Breast epithelium (tissue), 4 donors: ENCODE measurements around the gene KREMEN2. TPM values are rescaled to one million over a fixed set of nuclear protein-coding genes. Genes with fewer than 3 reads are reported as not detected.

Source experiments
- DNase-seq, 2 donors: peaks; one replicate each; pipeline ENCODE4 v3.0.0-alpha.2; 2019; ENCODE audit warnings: low spot score in 2 of 2
- H3K27ac ChIP-seq, 2 donors: fragments of 200-600 bp; sonication (generic) in 1 of 2; one replicate each; pipeline ENCODE4 v1.5.1; 2016 to 2019; ENCODE audit warnings: mild to moderate bottlenecking in 1 of 2
- H3K27me3 ChIP-seq, 2 donors: fragments of 200-600 bp; sonication (generic) in 1 of 2; one replicate each; pipeline versions ENCODE4 v1.5.1 to v1.6.0; 2017 to 2019; ENCODE audit warnings: control low read depth in 1 of 2, mild to moderate bottlenecking in 1 of 2
- H3K36me3 ChIP-seq: fragments of 200-600 bp; one replicate; pipeline ENCODE4 v1.5.1; 2019
- H3K4me1 ChIP-seq, 2 donors: fragments of 200-600 bp; sonication (generic); one replicate each; pipeline ENCODE4 v1.5.1; 2016 to 2019; ENCODE audit warnings: control low read depth in 1 of 2
- H3K4me3 ChIP-seq, 3 donors: fragments of 200-600 bp; sonication (generic); 1 replicate in 2 of 3; 2 replicates in 1 of 3; pipeline ENCODE4 v1.5.1; 2016 to 2019; ENCODE audit warnings: mild to moderate bottlenecking in 3 of 3, moderate library complexity in 2 of 3
- H3K9me3 ChIP-seq, 2 donors: fragments of 200-600 bp; sonication (generic) in 1 of 2; one replicate each; pipeline ENCODE4 v1.5.1; 2016 to 2019; ENCODE audit warnings: control low read depth in 1 of 2
- CTCF ChIP-seq, 3 donors: fragments of 450-650 bp; IDR thresholded peaks; one replicate each; pipeline ENCODE4 v1.5.1; 2016 to 2017; ENCODE audit warnings: antibody characterized with exemption in 3 of 3, mild to moderate bottlenecking in 3 of 3, moderate library complexity in 3 of 3
- POLR2A ChIP-seq: fragments of 450-650 bp; IDR thresholded peaks from one replicate; pipeline ENCODE4 v1.6.1; 2016; ENCODE audit warnings: antibody characterized with exemption, mild to moderate bottlenecking, moderate library complexity
- POLR2AphosphoS5 ChIP-seq, 3 donors: sonication (generic); formaldehyde crosslinking; IDR thresholded peaks; one replicate each; pipeline ENCODE4 v1.6.1; 2017; ENCODE audit warnings: antibody characterized with exemption in 3 of 3
- intact Hi-C: fragments of 100-400 bp; cut with DNase I; formaldehyde crosslinking; loops from one replicate; pipeline ENCODE4 v1.15.1; 2023; ENCODE audit warnings: low total_unique reads
- total RNA-seq, 3 donors: library from RNA; depleted of rRNA; stranded (reverse); fragments of >200 nt; gene quantifications; one replicate each; pipeline ENCODE4 v1.1.0, GENCODE V29; 2016

The KREMEN2 gene
- total RNA-seq, 3 donors from 2014 or later, result 0.33 TPM; not detected in 2

DNA sequence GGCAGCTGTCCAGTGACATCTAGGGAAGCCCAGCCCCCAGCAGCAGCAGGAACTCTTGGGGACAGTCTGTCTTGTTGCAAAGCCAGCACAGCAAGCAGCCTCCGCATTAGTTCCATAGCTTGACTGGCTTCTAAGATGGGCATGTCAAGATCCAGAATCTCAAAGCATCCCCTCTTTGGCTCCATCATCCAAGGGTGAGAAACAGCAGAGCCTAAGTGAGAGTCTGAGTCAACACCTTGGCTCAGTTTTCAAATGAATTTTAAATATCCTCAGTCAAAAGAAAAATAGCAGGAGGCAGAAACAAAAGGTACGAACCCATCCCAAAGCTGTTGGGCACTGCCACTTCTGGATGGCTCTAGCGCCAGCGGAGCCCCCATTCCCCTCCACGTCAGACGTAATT lies 50.9 kb downstream of the KREMEN2 start:
- peaks cover 3 to 40% of the 10 kb centered on the region in 2 donors for H3K27me3 ChIP-seq
- no peaks in the 10 kb centered on the region for H3K4me1 ChIP-seq
- intact Hi-C loops, result no loop called here
- no peak overlapping the region for H3K27ac ChIP-seq
- H3K9me3 ChIP-seq, result no peaks in the 10 kb centered on the region
- H3K4me3 ChIP-seq, result no peak overlapping the region
- no peak for DNase-seq
- TF ChIP-seq POLR2A (no peak), POLR2AphosphoS5 (IDR thresholded peaks at IDR 0.05) (no peak), CTCF (IDR thresholded peaks at IDR 0.05) (no peak)
- H3K36me3 ChIP-seq, result no peaks in the 10 kb centered on the region

- Histone ChIP-seq H3K36me3 (no peaks in the 10 kb centered on the region), H3K27ac (no peak overlapping the region), H3K9me3 (no peaks in the 10 kb centered on the region), H3K27me3 (peaks cover 3 to 36% of the 10 kb centered on the region in 2 donors), H3K4me3 (no peak overlapping the region), H3K4me1 (no peaks in the 10 kb centered on the region)
- intact Hi-C loops, result no loop called here
- no peak for DNase-seq
- TF ChIP-seq POLR2A (no peak), POLR2AphosphoS5 (IDR thresholded peaks at IDR 0.05) (no peak)
Measured at GRCh38 chr16:3015865-3016521, 51.9 kb downstream of the KREMEN2 start.

- H3K4me3 ChIP-seq, result no peak overlapping the region
- peaks cover 6 to 9% of the 10 kb centered on the region in 2 donors for H3K4me1 ChIP-seq
- H3K27me3 ChIP-seq, result peaks cover 3 to 26% of the 10 kb centered on the region in 2 donors
- H3K9me3 ChIP-seq, result no peaks in the 10 kb centered on the region
- intact Hi-C loops, result no loop called here
- H3K36me3 ChIP-seq, result no peaks in the 10 kb centered on the region
- DNase-seq, result no peak
- no peak overlapping the region for H3K27ac ChIP-seq
- no peak for TF ChIP-seq POLR2AphosphoS5 (IDR thresholded peaks at IDR 0.05)
- no peak for TF ChIP-seq POLR2A
- no peak for TF ChIP-seq CTCF (IDR thresholded peaks at IDR 0.05)
Measured at GRCh38 chr16:3017344-3017743, 53.3 kb downstream of the KREMEN2 start.

Other genes with a start within 250 kb of the KREMEN2 start
- under 1 TPM in 1 of 3 donors, not detected in 2; 0.29 TPM for gene PRSS27, start 244.1 kb upstream of the KREMEN2 start, total RNA-seq
- 100 to 1,000 TPM; 229 to 416 (median 388) TPM for gene SRRM2, start 211.6 kb upstream of the KREMEN2 start, total RNA-seq
- gene ELOB, start 187.0 kb upstream of the KREMEN2 start, total RNA-seq, result 100 to 1,000 TPM; 147 to 292 (median 230) TPM
- not detected for gene PRSS33, start 176.7 kb upstream of the KREMEN2 start, total RNA-seq
- not detected for gene PRSS41, start 165.8 kb upstream of the KREMEN2 start, total RNA-seq
- gene PRSS21, start 147.0 kb upstream of the KREMEN2 start, total RNA-seq, result 1 to 10 TPM in 2 of 3 donors, not detected in 1; 2.9 to 4.9 TPM
- 10 to 100 TPM in 2 of 3 donors, not detected in 1; 24.6 to 46.5 TPM for gene ZG16B, start 134.0 kb upstream of the KREMEN2 start, total RNA-seq
- 10 to 100 TPM in 2 of 3 donors, not detected in 1; 13.6 to 18.7 TPM for gene PRSS22, start 106.1 kb upstream of the KREMEN2 start, total RNA-seq
- gene FLYWCH2, start 81.1 kb upstream of the KREMEN2 start, total RNA-seq, result 10 to 100 TPM; 36.0 to 49.2 (median 47.9) TPM
- 10 to 100 TPM; 28.0 to 30.9 (median 28.2) TPM for gene FLYWCH1, start 52.3 kb upstream of the KREMEN2 start, total RNA-seq
- gene PAQR4, start 5.1 kb downstream of the KREMEN2 start, total RNA-seq, result 1 to 10 TPM; 2.0 to 4.0 (median 3.7) TPM
- 1 to 10 TPM in 1 of 3 donors, under 1 TPM in 2; 0.66 to 1.4 (median 0.73) TPM for gene PKMYT1, start 16.2 kb downstream of the KREMEN2 start, total RNA-seq
- under 1 TPM in 1 of 3 donors, not detected in 2; 0.15 TPM for gene CLDN9, start 48.6 kb downstream of the KREMEN2 start, total RNA-seq
- not detected for gene CLDN6, start 53.9 kb downstream of the KREMEN2 start, total RNA-seq
- gene TNFRSF12A, start 56.1 kb downstream of the KREMEN2 start, total RNA-seq, result 10 to 100 TPM in 2 of 3 donors, 1 to 10 TPM in 1; 6.9 to 74.1 (median 36.7) TPM
- 10 to 100 TPM in 2 of 3 donors, 1 to 10 TPM in 1; 8.8 to 26.5 (median 17.3) TPM for gene HCFC1R1, start 59.7 kb downstream of the KREMEN2 start, total RNA-seq
- 10 to 100 TPM; 15.5 to 26.1 (median 18.4) TPM for gene THOC6, start 59.8 kb downstream of the KREMEN2 start, total RNA-seq
- 10 to 100 TPM in 2 of 3 donors, not detected in 1; 31.5 to 50.1 TPM for gene BICDL2, start 72.7 kb downstream of the KREMEN2 start, total RNA-seq
- 1 to 10 TPM in 1 of 3 donors, under 1 TPM in 2; 0.59 to 1.1 (median 0.98) TPM for gene MMP25, start 82.3 kb downstream of the KREMEN2 start, total RNA-seq
- gene IL32, start 101.4 kb downstream of the KREMEN2 start, total RNA-seq, result 10 to 100 TPM in 2 of 3 donors, 1 to 10 TPM in 1; 9.1 to 17.0 (median 12.0) TPM
- gene ZSCAN10, start 135.0 kb downstream of the KREMEN2 start, total RNA-seq, result not detected
- gene ZNF205, start 148.3 kb downstream of the KREMEN2 start, total RNA-seq, result 10 to 100 TPM; 12.5 to 18.9 (median 13.4) TPM
- gene ZNF213, start 170.8 kb downstream of the KREMEN2 start, total RNA-seq, result 1 to 10 TPM; 4.0 to 5.6 (median 5.6) TPM
- not detected for gene OR1F1, start 223.9 kb downstream of the KREMEN2 start, total RNA-seq